H1 (cell line): ENCODE data around the gene PI16.

ENCODE experiments used
- CTBP2 ChIP-seq: IDR thresholded peaks from 2 replicates; pipeline ENCODE4 v1.7.0; 2011; ENCODE audit warnings: borderline replicate concordance, mild to moderate bottlenecking, moderate library complexity, mixed read lengths, low read length; ENCODE audit not compliant: insufficient read depth, insufficient read length
- CTCF ChIP-seq, 3 experiments: IDR thresholded peaks; 1 replicate in 2 of 3; 2 replicates in 1 of 3; pipeline versions ENCODE4 v1.5.1 to v1.6.1; 2011; ENCODE audit warnings: low read length in 3 of 3, mild to moderate bottlenecking in 3 of 3, inconsistent platforms in 2 of 3, low read depth in 1 of 3, moderate library complexity in 1 of 3; ENCODE audit not compliant: insufficient read depth in 1 of 3; ENCODE audit errors: control extremely low read depth in 1 of 3
- EP300 ChIP-seq, 2 experiments: IDR thresholded peaks; 1 replicate in 1 of 2; 2 replicates in 1 of 2; pipeline ENCODE4 v1.6.1; 2011 to 2012; ENCODE audit warnings: low read depth in 2 of 2, low read length in 2 of 2, mild to moderate bottlenecking in 2 of 2, borderline replicate concordance in 1 of 2, inconsistent platforms in 1 of 2, moderate library complexity in 1 of 2
- HDAC6 ChIP-seq: IDR thresholded peaks from one replicate; pipeline ENCODE4 v1.7.1; 2012; ENCODE audit warnings: low read depth, mild to moderate bottlenecking, inconsistent platforms, low read length, moderate library complexity
- JUND ChIP-seq: IDR thresholded peaks from 2 replicates; pipeline ENCODE4 v1.6.1; 2011; ENCODE audit warnings: mild to moderate bottlenecking, improper control_type of control experiment, low read length
- POLR2AphosphoS5 ChIP-seq: IDR thresholded peaks from 2 replicates; pipeline ENCODE4 v1.6.1; 2011; ENCODE audit warnings: low read depth, low read length
- SIN3A ChIP-seq, 2 experiments: IDR thresholded peaks in 1 of 2; conservative IDR thresholded peaks in 1 of 2; 2 replicates each; pipeline ENCODE4 v1.6.1; 2011 to 2012; ENCODE audit warnings: low read length in 2 of 2, improper control_type of control experiment in 1 of 2, low read depth in 1 of 2, mild to moderate bottlenecking in 1 of 2
- SP1 ChIP-seq: IDR thresholded peaks from 2 replicates; pipeline ENCODE4 v1.6.1; 2011; ENCODE audit warnings: low read depth, low read length
- TAF1 ChIP-seq: IDR thresholded peaks from 2 replicates; pipeline ENCODE4 v1.6.1; 2011; ENCODE audit warnings: mild to moderate bottlenecking, low read depth, low read length

- no peak for TF ChIP-seq POLR2AphosphoS5
- TF ChIP-seq JUND = no peak
- TF ChIP-seq CTCF (IDR thresholded peaks at IDR 0.05; ENCODE audit: control extremely low read depth in 1 of 3, insufficient read depth in 1 of 3, low read depth in 1 of 3, low read length in 3 of 3) = no peak
- no peak for TF ChIP-seq HDAC6
- no peak for TF ChIP-seq SP1
- no peak for TF ChIP-seq EP300 (IDR thresholded peaks at IDR 0.05; ENCODE audit: borderline replicate concordance in 1 of 2, low read depth in 2 of 2, low read length in 2 of 2)
- no peak for TF ChIP-seq TAF1
- no peak for TF ChIP-seq CTBP2
- no peak for TF ChIP-seq SIN3A (conservative IDR thresholded peaks at IDR 0.05 in 1 of 2, IDR thresholded peaks at IDR 0.05 in 1 of 2; ENCODE audit: low read depth in 1 of 2, low read length in 2 of 2)
These were observed 9.9 kb upstream of the PI16 start for GRCh38 chr6:36944650-36945049.
